Omental fat pad (tissue), 4 donors: Measurements from ENCODE around the gene PPFIA3. TPM values are rescaled to one million over a fixed set of nuclear protein-coding genes. Genes with fewer than 3 reads are reported as not detected.

Experiments
- ATAC-seq: fragments of 150-250 bp; one replicate; pipeline ENCODE4 v1.9.1; 2016; ENCODE audit warnings: mild to moderate bottlenecking, moderate library complexity; ENCODE audit not compliant: low FRiP score
- DNase-seq: peaks from one replicate; pipeline ENCODE4 v3.0.0-alpha.2; 2019; ENCODE audit warnings: low spot score
- CTCF ChIP-seq, 3 donors: fragments of 450-650 bp; IDR thresholded peaks; one replicate each; pipeline ENCODE4 v1.5.1; 2016 to 2017; ENCODE audit warnings: antibody characterized with exemption in 3 of 3, mild to moderate bottlenecking in 3 of 3, moderate library complexity in 2 of 3
- total RNA-seq, 4 donors: library from RNA; depleted of rRNA; stranded (reverse); fragments of >200 nt; gene quantifications; one replicate each; pipeline ENCODE4 v1.1.0, GENCODE V29; 2016

Gene PPFIA3
- total RNA-seq, 4 donors from 2014 or later: 1.6 to 11.2 (median 4.1) TPM

GRCh38 chr19:49152119-49152550 lies 32.8 kb downstream of the PPFIA3 start:
- DNase-seq (no peak), ATAC-seq (no peak)
- TF ChIP-seq CTCF (IDR thresholded peaks at IDR 0.05): no peak

- DNase-seq (no peak), ATAC-seq (no peak)
- no peak for TF ChIP-seq CTCF (IDR thresholded peaks at IDR 0.05)
Measured at GRCh38 chr19:49153167-49153809, 33.9 kb downstream of the PPFIA3 start.

- ATAC-seq (no peak), DNase-seq (no peak)
- no peak for TF ChIP-seq CTCF (IDR thresholded peaks at IDR 0.05)
Measured at GRCh38 chr19:49154279-49154678, 34.9 kb downstream of the PPFIA3 start.

GRCh38 chr19:49155005-49155819 lies 35.9 kb downstream of the PPFIA3 start, which contains the start of gene HRC:
HRC (minus strand) TSS chr19:49155396; CDS start chr19:49155237, 159 bp downstream.
- no peak for TF ChIP-seq CTCF (IDR thresholded peaks at IDR 0.05)
- DNase-seq (no peak), ATAC-seq (no peak)

- ATAC-seq (no peak), DNase-seq (no peak)
- TF ChIP-seq CTCF (IDR thresholded peaks at IDR 0.05): no peak
Measured at GRCh38 chr19:49155820-49156346, 36.5 kb downstream of the PPFIA3 start.

- DNase-seq: peak; percentile 72
- TF ChIP-seq CTCF (IDR thresholded peaks at IDR 0.05): no peak
- ATAC-seq: peak; percentile 91
Measured at GRCh38 chr19:49157445-49158224, 38.3 kb downstream of the PPFIA3 start, which contains the start of gene TRPM4. TRPM4 (plus strand) TSS chr19:49157792; CDS start chr19:49157867, 75 bp downstream.
